Measurements from ENCODE around the gene ADH6. TPM values are rescaled to one million over a fixed set of nuclear protein-coding genes. Genes with fewer than 3 reads are reported as not detected.
"Not testable (repeated sequence)": the region's sequence is repeated elsewhere in the genome, so short reads cannot be mapped to it uniquely, and the experiment has no call there.

ADH6 gene
- total RNA-seq, 1 donor from 2014 or later: not detected

GRCh38 chr4:99200138-99200537 lies 18.9 kb downstream of the ADH6 start:
- no peaks in the 10 kb centered on the region for H3K27me3 Mint-ChIP-seq (ENCODE audit: unreplicated experiment)
- peaks cover 27% of the 10 kb centered on the region for H3K4me1 Mint-ChIP-seq (ENCODE audit: unreplicated experiment)

GRCh38 chr4:99190336-99190735 lies 28.7 kb downstream of the ADH6 start:
- H3K27me3 Mint-ChIP-seq (ENCODE audit: unreplicated experiment): no peaks in the 10 kb centered on the region
- no peak for TF ChIP-seq CTCF (IDR thresholded peaks at IDR 0.05)
- H3K36me3 Mint-ChIP-seq (ENCODE audit: unreplicated experiment): peaks cover 2% of the 10 kb centered on the region
- no peak overlapping the region for H3K27ac Mint-ChIP-seq (ENCODE audit: unreplicated experiment)
- no peak for DNase-seq (ENCODE audit: extremely low spot score, unreplicated experiment)
- no peaks in the 10 kb centered on the region for H3K4me1 Mint-ChIP-seq (ENCODE audit: unreplicated experiment)
- H3K4me3 Mint-ChIP-seq (ENCODE audit: unreplicated experiment): no peak overlapping the region
- peaks cover 16% of the 10 kb centered on the region for H3K9me3 Mint-ChIP-seq (ENCODE audit: unreplicated experiment)

More at GRCh38 chr4:99200138-99200537, 18.9 kb downstream of the ADH6 start:
- Mint-ChIP-seq H3K36me3 (ENCODE audit: unreplicated experiment) (no peaks in the 10 kb centered on the region), H3K4me3 (ENCODE audit: unreplicated experiment) (no peak overlapping the region), H3K27ac (ENCODE audit: unreplicated experiment) (no peak overlapping the region), H3K9me3 (ENCODE audit: unreplicated experiment) (peaks cover 3% of the 10 kb centered on the region)
- DNase-seq (ENCODE audit: extremely low spot score, unreplicated experiment): no peak
- TF ChIP-seq CTCF (IDR thresholded peaks at IDR 0.05): no peak

GRCh38 chr4:99189900-99190299 lies 29.1 kb downstream of the ADH6 start:
- DNase-seq (ENCODE audit: extremely low spot score, unreplicated experiment); H3K4me1 Mint-ChIP-seq (ENCODE audit: unreplicated experiment); H3K36me3 Mint-ChIP-seq (ENCODE audit: unreplicated experiment); H3K27ac Mint-ChIP-seq (ENCODE audit: unreplicated experiment); H3K27me3 Mint-ChIP-seq (ENCODE audit: unreplicated experiment); H3K4me3 Mint-ChIP-seq (ENCODE audit: unreplicated experiment): not testable (repeated sequence)
- peaks cover 20% of the 10 kb centered on the region for H3K9me3 Mint-ChIP-seq (ENCODE audit: unreplicated experiment)

- Mint-ChIP-seq H3K27ac (ENCODE audit: unreplicated experiment) (no peak overlapping the region), H3K27me3 (ENCODE audit: unreplicated experiment) (no peaks in the 10 kb centered on the region), H3K36me3 (ENCODE audit: unreplicated experiment) (peaks cover 2% of the 10 kb centered on the region), H3K4me3 (ENCODE audit: unreplicated experiment) (no peak overlapping the region), H3K4me1 (ENCODE audit: unreplicated experiment) (peaks cover 1% of the 10 kb centered on the region), H3K9me3 (ENCODE audit: unreplicated experiment) (peaks cover 23% of the 10 kb centered on the region)
- TF ChIP-seq CTCF (IDR thresholded peaks at IDR 0.05): no peak
- no peak for DNase-seq (ENCODE audit: extremely low spot score, unreplicated experiment)
These were observed 33.0 kb downstream of the ADH6 start for GRCh38 chr4:99186029-99186428.

- no peaks in the 10 kb centered on the region for H3K27me3 Mint-ChIP-seq (ENCODE audit: unreplicated experiment)
- no peak overlapping the region for H3K4me3 Mint-ChIP-seq (ENCODE audit: unreplicated experiment)
- H3K4me1 Mint-ChIP-seq (ENCODE audit: unreplicated experiment): peaks cover 4% of the 10 kb centered on the region
- peaks cover 21% of the 10 kb centered on the region for H3K9me3 Mint-ChIP-seq (ENCODE audit: unreplicated experiment)
- peaks cover 2% of the 10 kb centered on the region for H3K36me3 Mint-ChIP-seq (ENCODE audit: unreplicated experiment)
- no peak overlapping the region for H3K27ac Mint-ChIP-seq (ENCODE audit: unreplicated experiment)
- no peak for DNase-seq (ENCODE audit: extremely low spot score, unreplicated experiment)
- TF ChIP-seq CTCF (IDR thresholded peaks at IDR 0.05): no peak
These were observed 33.5 kb downstream of the ADH6 start for GRCh38 chr4:99185581-99185980.

Measured in osteocyte (in vitro differentiated cells).